Measurements from ENCODE around the gene HSD11B2. TPM values are rescaled to one million over a fixed set of nuclear protein-coding genes. Genes with fewer than 3 reads are reported as not detected.

HSD11B2 gene
- total RNA-seq, 1 experiment from 2014 or later: 33.5 TPM

DNA sequence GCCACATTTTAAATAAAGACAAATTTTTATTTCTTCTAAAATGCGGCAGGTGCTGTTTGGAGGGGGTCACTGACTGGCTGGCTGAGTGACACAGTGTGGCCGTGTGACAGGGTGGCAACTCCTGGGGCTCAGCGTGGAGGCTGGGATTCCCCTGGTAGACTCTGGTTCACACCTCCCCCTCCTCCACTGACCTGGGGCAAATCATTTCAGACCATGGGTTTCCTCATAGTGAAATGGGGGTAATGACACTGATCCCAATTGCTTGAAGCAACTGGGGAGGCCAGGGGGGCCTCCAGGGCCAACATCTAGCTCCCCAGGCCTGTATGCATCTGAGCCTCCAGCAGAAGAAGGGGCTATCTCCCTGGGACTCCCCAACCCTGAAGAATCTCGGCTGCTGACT lies 6.6 kb downstream of the HSD11B2 start:
- Histone ChIP-seq H3K4ac (ENCODE audit: low read depth, low read length) (no peak overlapping the region), H3T11ph (ENCODE audit: low read length) (no peak overlapping the region), H2BK15ac (ENCODE audit: low read depth, low read length) (no peak overlapping the region), H3K79me1 (ENCODE audit: insufficient read depth, low read depth, low read length, poor library complexity, severe bottlenecking) (no peaks in the 10 kb centered on the region), H2BK20ac (ENCODE audit: low read depth, low read length, poor library complexity, severe bottlenecking) (no peak overlapping the region), H2BK5ac (ENCODE audit: insufficient read length, low read length) (no peak overlapping the region), H4K8ac (replicated peaks; ENCODE audit: insufficient read length, low read depth, low read length) (no peak overlapping the region), H3K56ac (ENCODE audit: insufficient read length, low read depth, low read length) (no peak overlapping the region), H2BK12ac (ENCODE audit: insufficient read length, low read depth, low read length) (no peak overlapping the region), H2BK120ac (ENCODE audit: low read depth, low read length, poor library complexity, severe bottlenecking) (no peak overlapping the region), H3K27ac (ENCODE audit: insufficient read length, low read depth, low read length) (no peak overlapping the region), H4K91ac (ENCODE audit: insufficient read length, low read depth, low read length) (no peak overlapping the region), H3K23ac (ENCODE audit: insufficient read length, low read depth, low read length) (no peak overlapping the region), H3K4me1 (ENCODE audit: insufficient read depth, low read length) (peaks cover 1% of the 10 kb centered on the region; the same call in 1 of the 2 replicates), H3K14ac (ENCODE audit: insufficient read depth, low read length) (no peak overlapping the region), H3K23me2 (ENCODE audit: insufficient read length, low read depth, low read length, poor library complexity, severe bottlenecking) (peaks cover under 1% of the 10 kb centered on the region), H3K9me3 (ENCODE audit: control insufficient read depth, low read depth, low read length) (no peaks in the 10 kb centered on the region), H2AK5ac (ENCODE audit: insufficient read length, low read length) (no peak overlapping the region), H4K20me1 (ENCODE audit: control insufficient read depth, insufficient read depth, insufficient read length) (no peaks in the 10 kb centered on the region), H3K79me2 (ENCODE audit: insufficient read depth, low read length) (no peaks in the 10 kb centered on the region; the same call in 1 of the 2 replicates), H3K18ac (ENCODE audit: insufficient read length, low read depth, low read length) (no peak overlapping the region), H2AFZ (ENCODE audit: low read length) (no peak overlapping the region), H3K9ac (ENCODE audit: extremely low read depth, insufficient read length, low read length) (no peak overlapping the region), H4K5ac (ENCODE audit: insufficient read length, low read depth, low read length) (no peak overlapping the region), H3K4me2 (ENCODE audit: insufficient read depth, insufficient read length, low read length) (no peak overlapping the region), H3K27me3 (ENCODE audit: insufficient read depth, low read length) (no peaks in the 10 kb centered on the region)
- Mint-ChIP-seq H3K27ac (peak overlapping the region in 1 of 3 experiments; percentile 22; a peak in 1 of 7 replicates), H3K4me3 (no peak overlapping the region), H3K9me3 (no peaks in the 10 kb centered on the region), H3K36me3 (ENCODE audit: insufficient read depth in 1 of 3, low read depth in 3 of 3) (peaks cover 10 to 35% (median 22%) of the 10 kb centered on the region in 3 experiments), H3K27me3 (ENCODE audit: low read depth) (no peaks in the 10 kb centered on the region; the same call in 1 of the 2 replicates), H3K4me1 (peaks cover 24 to 25% of the 10 kb centered on the region in 2 experiments)
- TF ChIP-seq, protein P1, sequence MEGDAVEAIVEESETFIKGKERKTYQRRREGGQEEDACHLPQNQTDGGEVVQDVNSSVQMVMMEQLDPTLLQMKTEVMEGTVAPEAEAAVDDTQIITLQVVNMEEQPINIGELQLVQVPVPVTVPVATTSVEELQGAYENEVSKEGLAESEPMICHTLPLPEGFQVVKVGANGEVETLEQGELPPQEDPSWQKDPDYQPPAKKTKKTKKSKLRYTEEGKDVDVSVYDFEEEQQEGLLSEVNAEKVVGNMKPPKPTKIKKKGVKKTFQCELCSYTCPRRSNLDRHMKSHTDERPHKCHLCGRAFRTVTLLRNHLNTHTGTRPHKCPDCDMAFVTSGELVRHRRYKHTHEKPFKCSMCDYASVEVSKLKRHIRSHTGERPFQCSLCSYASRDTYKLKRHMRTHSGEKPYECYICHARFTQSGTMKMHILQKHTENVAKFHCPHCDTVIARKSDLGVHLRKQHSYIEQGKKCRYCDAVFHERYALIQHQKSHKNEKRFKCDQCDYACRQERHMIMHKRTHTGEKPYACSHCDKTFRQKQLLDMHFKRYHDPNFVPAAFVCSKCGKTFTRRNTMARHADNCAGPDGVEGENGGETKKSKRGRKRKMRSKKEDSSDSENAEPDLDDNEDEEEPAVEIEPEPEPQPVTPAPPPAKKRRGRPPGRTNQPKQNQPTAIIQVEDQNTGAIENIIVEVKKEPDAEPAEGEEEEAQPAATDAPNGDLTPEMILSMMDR (conservative IDR thresholded peaks at IDR 0.05): no peak
- no peak for DNase-seq
- WGBS (ENCODE audit: extremely low coverage, insufficient read length, low lambda C conversion rate): no CpG with 5 or more reads among the region's 4 CpGs

Data from H9 (cell line).